Astrocyte (in vitro differentiated cells and primary cell): ENCODE measurements around the gene TCHH. TPM values are rescaled to one million over a fixed set of nuclear protein-coding genes. Genes with fewer than 3 reads are reported as not detected.

Experiments used
- DNase-seq: peaks from one replicate; pipeline ENCODE4 v3.0.0-alpha.2; 2010; ENCODE audit warnings: low read depth
- FAIRE-seq: peaks from 2 replicates; lab custom pipeline; 2011; peaks lifted over from hg19 to GRCh38; lab: Jason Lieb, UNC
- H2AFZ ChIP-seq: 2 replicates; pipeline ENCODE4 v1.6.0; 2012; ENCODE audit warnings: low read depth, low read length, inconsistent platforms
- H3K27ac ChIP-seq: 2 replicates; pipeline ENCODE4 v1.5.1; 2011; ENCODE audit warnings: low read depth, low read length, inconsistent platforms
- H3K27me3 ChIP-seq: 2 replicates; pipeline ENCODE4 v1.6.0; 2011; ENCODE audit warnings: low read length, inconsistent platforms; ENCODE audit not compliant: insufficient read depth
- H3K36me3 ChIP-seq: 2 replicates; pipeline ENCODE4 v1.5.1; 2011; ENCODE audit warnings: low read length, inconsistent platforms; ENCODE audit not compliant: insufficient read depth
- H3K4me1 ChIP-seq: 2 replicates; pipeline ENCODE4 v1.5.1; 2011; ENCODE audit warnings: low read length, inconsistent platforms; ENCODE audit not compliant: insufficient read depth
- H3K4me2 ChIP-seq: 2 replicates; pipeline ENCODE4 v1.6.0; 2012; ENCODE audit warnings: low read length, inconsistent platforms
- H3K4me3 ChIP-seq: 2 replicates; pipeline ENCODE4 v1.5.1; 2011; ENCODE audit warnings: low read depth, mild to moderate bottlenecking, low read length, inconsistent platforms; ENCODE audit not compliant: insufficient read depth
- H3K79me2 ChIP-seq: 2 replicates; pipeline ENCODE4 v1.6.0; 2012; ENCODE audit warnings: mild to moderate bottlenecking, low read length, inconsistent platforms; ENCODE audit not compliant: insufficient read depth
- H3K9ac ChIP-seq: 2 replicates; pipeline ENCODE4 v1.6.0; 2012; ENCODE audit warnings: mild to moderate bottlenecking, low read length, inconsistent platforms
- H3K9me3 ChIP-seq: 2 replicates; pipeline ENCODE4 v1.5.1; 2012; ENCODE audit warnings: low read depth, mild to moderate bottlenecking, low read length, inconsistent platforms; ENCODE audit not compliant: insufficient read depth
- H4K20me1 ChIP-seq: 2 replicates; pipeline ENCODE4 v1.6.0; 2012; ENCODE audit warnings: low read length, inconsistent platforms; ENCODE audit not compliant: insufficient read depth
- H3K27ac Mint-ChIP-seq: one replicate; pipeline ENCODE4 v1.8.0; 2021; ENCODE audit warnings: mild to moderate bottlenecking, mixed read lengths; ENCODE audit not compliant: unreplicated experiment
- H3K27me3 Mint-ChIP-seq: one replicate; pipeline ENCODE4 v1.8.0; 2021; ENCODE audit warnings: low read depth, mixed read lengths; ENCODE audit not compliant: unreplicated experiment
- H3K36me3 Mint-ChIP-seq: one replicate; pipeline ENCODE4 v1.8.0; 2021; ENCODE audit warnings: low read depth, mixed read lengths; ENCODE audit not compliant: unreplicated experiment
- H3K4me1 Mint-ChIP-seq: one replicate; pipeline ENCODE4 v1.8.0; 2021; ENCODE audit warnings: low read depth, mixed read lengths; ENCODE audit not compliant: unreplicated experiment
- H3K4me3 Mint-ChIP-seq: one replicate; pipeline ENCODE4 v1.8.0; 2021; ENCODE audit warnings: mild to moderate bottlenecking, moderate library complexity, mixed read lengths; ENCODE audit not compliant: unreplicated experiment
- H3K9me3 Mint-ChIP-seq: one replicate; pipeline ENCODE4 v1.8.0; 2021; ENCODE audit warnings: mild to moderate bottlenecking, mixed read lengths; ENCODE audit not compliant: unreplicated experiment
- CTCF ChIP-seq: IDR thresholded peaks from 2 replicates; pipeline ENCODE4 v1.5.1; 2011; ENCODE audit warnings: low read depth, mild to moderate bottlenecking, inconsistent platforms, low read length, moderate library complexity; ENCODE audit not compliant: insufficient read depth
- EZH2 ChIP-seq: IDR thresholded peaks from 2 replicates; pipeline ENCODE4 v1.6.1; 2012; ENCODE audit warnings: mild to moderate bottlenecking, low read length, inconsistent platforms; ENCODE audit not compliant: insufficient read depth
- total RNA-seq: library from RNA; stranded (reverse); gene quantifications from 2 replicates; pipeline ENCODE4 v1.2.1, GENCODE V29; 2021

The TCHH gene
- total RNA-seq, 1 donor from 2014 or later: 0.86 TPM

GRCh38 chr1:152160576-152160975, 45.3 kb upstream of the TCHH start:
- Mint-ChIP-seq H3K4me1 (peaks cover 38% of the 10 kb centered on the region), H3K9me3 (peaks cover 8% of the 10 kb centered on the region), H3K4me3 (no peak overlapping the region), H3K27ac (no peak overlapping the region), H3K36me3 (no peaks in the 10 kb centered on the region), H3K27me3 (no peaks in the 10 kb centered on the region)
- Histone ChIP-seq H3K4me3 (no peak overlapping the region), H3K9me3 (no peaks in the 10 kb centered on the region), H2AFZ (no peak overlapping the region), H3K4me1 (peaks cover 10% of the 10 kb centered on the region), H3K79me2 (no peaks in the 10 kb centered on the region), H3K27ac (no peak overlapping the region), H3K27me3 (peaks cover 26% of the 10 kb centered on the region), H4K20me1 (no peaks in the 10 kb centered on the region), H3K4me2 (no peak overlapping the region), H3K36me3 (no peaks in the 10 kb centered on the region), H3K9ac (no peak overlapping the region)
- no peak for TF ChIP-seq EZH2
- no peak for TF ChIP-seq CTCF
- no peak for DNase-seq
- no peak for FAIRE-seq

- no peaks in the 10 kb centered on the region for H3K79me2 ChIP-seq
- peaks cover 32% of the 10 kb centered on the region for H3K4me1 Mint-ChIP-seq
- no peak within 1 kb of the TSS for H3K9ac ChIP-seq
- no peak for DNase-seq
- no peak within 1 kb of the TSS for H3K4me3 Mint-ChIP-seq
- H3K4me3 ChIP-seq: no peak within 1 kb of the TSS
- H3K36me3 Mint-ChIP-seq: no peaks in the 10 kb centered on the region
- no peak for FAIRE-seq
- no peak within 1 kb of the TSS for H3K27ac Mint-ChIP-seq
- peaks cover 27% of the 10 kb centered on the region for H3K27me3 ChIP-seq
- no peaks in the 10 kb centered on the region for H4K20me1 ChIP-seq
- no peaks in the 10 kb centered on the region for H3K27me3 Mint-ChIP-seq
- no peak within 1 kb of the TSS for H3K4me2 ChIP-seq
- no peaks in the 10 kb centered on the region for H3K9me3 ChIP-seq
- H3K9me3 Mint-ChIP-seq: peaks cover 18% of the 10 kb centered on the region
- no peak within 1 kb of the TSS for H2AFZ ChIP-seq
- H3K4me1 ChIP-seq: peaks cover 10% of the 10 kb centered on the region
- TF ChIP-seq CTCF (no peak), EZH2 (no peak)
- H3K36me3 ChIP-seq: no peaks in the 10 kb centered on the region
- no peak within 1 kb of the TSS for H3K27ac ChIP-seq
Measured at GRCh38 chr1:152159144-152159543, 43.9 kb upstream of the TCHH start, which contains the start of gene RPTN. RPTN (minus strand) TSS chr1:152159228; CDS start chr1:152157889, 1,339 bp downstream.

GRCh38 chr1:152153996-152154395, 38.8 kb upstream of the TCHH start:
- no peak overlapping the region for H2AFZ ChIP-seq
- H3K9me3 Mint-ChIP-seq: peaks cover 18% of the 10 kb centered on the region
- DNase-seq (no peak), FAIRE-seq (no peak)
- no peaks in the 10 kb centered on the region for H4K20me1 ChIP-seq
- peaks cover 29% of the 10 kb centered on the region for H3K27me3 ChIP-seq
- TF ChIP-seq CTCF (no peak), EZH2 (no peak)
- H3K4me1 ChIP-seq: no peaks in the 10 kb centered on the region
- no peak overlapping the region for H3K4me3 ChIP-seq
- H3K27ac ChIP-seq: no peak overlapping the region
- no peaks in the 10 kb centered on the region for H3K79me2 ChIP-seq
- H3K36me3 ChIP-seq: no peaks in the 10 kb centered on the region
- no peak overlapping the region for H3K9ac ChIP-seq
- H3K9me3 ChIP-seq: no peaks in the 10 kb centered on the region
- no peaks in the 10 kb centered on the region for H3K36me3 Mint-ChIP-seq
- peaks cover 7% of the 10 kb centered on the region for H3K4me1 Mint-ChIP-seq
- H3K27me3 Mint-ChIP-seq: peaks cover 5% of the 10 kb centered on the region
- no peak overlapping the region for H3K27ac Mint-ChIP-seq
- no peak overlapping the region for H3K4me2 ChIP-seq
- H3K4me3 Mint-ChIP-seq: no peak overlapping the region
